Peyer's patch (tissue), 4 donors: ENCODE measurements around the gene USF2. TPM values are rescaled to one million over a fixed set of nuclear protein-coding genes. Genes with fewer than 3 reads are reported as not detected.
A peak's percentile ranks its signal among the peaks of the same experiment; 100 is the strongest.

Experiments used
- DNase-seq, 3 donors: peaks; one replicate each; pipeline ENCODE4 v3.0.0-alpha.2; 2017 to 2019
- H3K27ac ChIP-seq, 4 donors: fragments of 200-600 bp; sonication (generic); one replicate each; pipeline ENCODE4 v1.5.1; 2016 to 2019
- H3K27me3 ChIP-seq, 2 donors: fragments of 200-600 bp; sonication (generic); one replicate each; pipeline ENCODE4 v1.5.1; 2019
- H3K36me3 ChIP-seq, 3 donors: fragments of 200-600 bp; sonication (generic); one replicate each; pipeline ENCODE4 v1.5.1; 2016 to 2019
- H3K4me1 ChIP-seq, 4 donors: fragments of 200-600 bp; sonication (generic); one replicate each; pipeline ENCODE4 v1.5.1; 2016 to 2019
- H3K4me3 ChIP-seq, 4 donors: fragments of 200-600 bp; sonication (generic); 1 replicate in 3 of 4; 2 replicates in 1 of 4; pipeline ENCODE4 v1.5.1; 2016 to 2019; ENCODE audit warnings: mild to moderate bottlenecking in 1 of 4
- H3K9me3 ChIP-seq, 4 donors: fragments of 200-600 bp; sonication (generic); one replicate each; pipeline ENCODE4 v1.5.1; 2016 to 2019; ENCODE audit warnings: mild to moderate bottlenecking in 1 of 4
- CTCF ChIP-seq, 6 experiments: fragments of 450-650 bp in 4 of 6; fragments of 200-600 bp in 2 of 6; sonication (generic) in 1 of 6; IDR thresholded peaks; one replicate each; pipeline ENCODE4 v1.5.1; 2017 to 2019; ENCODE audit warnings: antibody characterized with exemption in 6 of 6, mild to moderate bottlenecking in 3 of 6, moderate library complexity in 1 of 6
- POLR2A ChIP-seq, 2 donors: fragments of 450-650 bp; IDR thresholded peaks; one replicate each; pipeline ENCODE4 v1.5.1; 2017; ENCODE audit warnings: antibody characterized with exemption in 2 of 2, mild to moderate bottlenecking in 2 of 2, moderate library complexity in 2 of 2
- total RNA-seq, 4 donors: library from RNA; depleted of rRNA; stranded (reverse); fragments of >200 nt; gene quantifications; one replicate each; pipeline ENCODE4 v1.1.0, GENCODE V29; 2016

USF2 gene
- total RNA-seq, 4 donors from 2014 or later = 112 to 201 (median 142) TPM

DNA sequence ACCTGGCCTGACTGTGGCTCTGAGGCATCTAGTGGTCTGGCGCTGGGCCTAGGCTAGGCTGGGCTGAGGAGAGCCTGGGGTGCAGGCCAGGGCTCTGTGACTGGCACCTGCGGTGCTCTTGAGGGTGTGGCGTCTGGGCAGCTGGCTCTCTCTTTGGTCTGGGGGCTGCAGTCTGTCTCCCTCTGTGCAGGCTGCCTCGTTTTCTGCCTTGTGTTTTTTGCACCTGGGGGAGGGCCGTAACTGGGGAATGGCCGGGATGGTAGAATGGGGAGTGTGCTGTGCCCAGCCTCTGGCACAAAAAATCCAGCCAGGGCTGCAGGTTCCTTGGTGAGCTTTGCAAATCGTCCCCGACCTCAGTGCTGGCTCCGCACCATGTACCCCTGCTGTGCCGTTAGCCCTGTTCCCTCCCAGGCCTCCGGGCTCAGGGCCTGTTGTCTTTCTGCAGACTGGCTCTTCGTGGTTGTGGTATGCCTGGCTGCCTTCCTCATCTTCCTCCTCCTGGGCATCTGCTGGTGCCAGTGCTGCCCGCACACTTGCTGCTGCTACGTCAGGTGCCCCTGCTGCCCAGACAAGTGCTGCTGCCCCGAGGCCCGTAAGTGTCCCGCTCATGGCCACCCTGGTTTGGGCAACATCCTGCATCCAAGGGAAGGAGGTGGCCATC is 6.5 kb upstream of the USF2 start:
- no peaks in the 10 kb centered on the region for H3K9me3 ChIP-seq
- DNase-seq = peak; percentile 9 to 45 (median 44)
- peaks cover 0 to 21% (median 7%) of the 10 kb centered on the region in 4 donors for H3K4me1 ChIP-seq
- no peaks in the 10 kb centered on the region for H3K27me3 ChIP-seq
- no peak overlapping the region for H3K27ac ChIP-seq
- peaks cover 0 to 32% (median 0%) of the 10 kb centered on the region in 3 donors for H3K36me3 ChIP-seq
- TF ChIP-seq CTCF (IDR thresholded peaks at IDR 0.05) (no peak), POLR2A (IDR thresholded peaks at IDR 0.05) (no peak)
- no peak overlapping the region for H3K4me3 ChIP-seq

GRCh38 chr19:35264268-35265125 is 4.3 kb upstream of the USF2 start:
- DNase-seq = peak; percentile 13 to 45 (median 41)
- H3K4me1 ChIP-seq = peaks cover 0 to 26% (median 7%) of the 10 kb centered on the region in 4 donors
- H3K27me3 ChIP-seq = no peaks in the 10 kb centered on the region
- no peaks in the 10 kb centered on the region for H3K9me3 ChIP-seq
- no peak overlapping the region for H3K27ac ChIP-seq
- H3K36me3 ChIP-seq = peaks cover 0 to 26% (median 0%) of the 10 kb centered on the region in 3 donors
- no peak overlapping the region for H3K4me3 ChIP-seq
- no peak for TF ChIP-seq POLR2A (IDR thresholded peaks at IDR 0.05)
- TF ChIP-seq CTCF (IDR thresholded peaks at IDR 0.05) = no peak

GRCh38 chr19:35265126-35265899 is 3.4 kb upstream of the USF2 start:
- Histone ChIP-seq H3K27me3 (no peaks in the 10 kb centered on the region), H3K4me1 (peaks cover 0 to 34% (median 14%) of the 10 kb centered on the region in 4 donors), H3K36me3 (peaks cover 0 to 28% (median 0%) of the 10 kb centered on the region in 3 donors), H3K4me3 (no peak overlapping the region), H3K9me3 (no peaks in the 10 kb centered on the region), H3K27ac (no peak overlapping the region)
- no peak for TF ChIP-seq CTCF (IDR thresholded peaks at IDR 0.05)
- TF ChIP-seq POLR2A (IDR thresholded peaks at IDR 0.05) = no peak
- peak in 2 of 3 donors; percentile 46 for DNase-seq

- H3K27me3 ChIP-seq = no peaks in the 10 kb centered on the region
- no peak overlapping the region for H3K4me3 ChIP-seq
- DNase-seq = peak in 1 of 3 donors; percentile 49
- peaks cover 0 to 37% (median 15%) of the 10 kb centered on the region in 4 donors for H3K4me1 ChIP-seq
- peaks cover 0 to 33% (median 0%) of the 10 kb centered on the region in 3 donors for H3K36me3 ChIP-seq
- H3K27ac ChIP-seq = no peak overlapping the region
- H3K9me3 ChIP-seq = no peaks in the 10 kb centered on the region
- TF ChIP-seq POLR2A (IDR thresholded peaks at IDR 0.05) = no peak
- TF ChIP-seq CTCF (IDR thresholded peaks at IDR 0.05) = no peak
These were observed 2.8 kb upstream of the USF2 start for GRCh38 chr19:35265900-35266519.
